HTR-8/SVneo (cell line): ENCODE measurements around the gene CDK6.
"Not testable (repeated sequence)": the region's sequence is repeated elsewhere in the genome, so short reads cannot be mapped to it uniquely, and the experiment has no call there.

Experiments
- DNase-seq: peaks from one replicate; pipeline ENCODE4 v3.0.0; 2011; ENCODE audit warnings: low spot score, mixed read lengths; ENCODE audit not compliant: insufficient read length
- FAIRE-seq: peaks from 2 replicates; lab custom pipeline; 2011; peaks lifted over from hg19 to GRCh38; lab: Jason Lieb, UNC

The CDK6 gene

GRCh38 chr7:92836489-92836999 lies at the start of gene CDK6:
Gene CDK6, minus strand, starts transcription at chr7:92836573. Its CDS starts 3,250 bp downstream, at chr7:92833323.
- peak; percentile 37 for DNase-seq
- FAIRE-seq = no peak

DNA sequence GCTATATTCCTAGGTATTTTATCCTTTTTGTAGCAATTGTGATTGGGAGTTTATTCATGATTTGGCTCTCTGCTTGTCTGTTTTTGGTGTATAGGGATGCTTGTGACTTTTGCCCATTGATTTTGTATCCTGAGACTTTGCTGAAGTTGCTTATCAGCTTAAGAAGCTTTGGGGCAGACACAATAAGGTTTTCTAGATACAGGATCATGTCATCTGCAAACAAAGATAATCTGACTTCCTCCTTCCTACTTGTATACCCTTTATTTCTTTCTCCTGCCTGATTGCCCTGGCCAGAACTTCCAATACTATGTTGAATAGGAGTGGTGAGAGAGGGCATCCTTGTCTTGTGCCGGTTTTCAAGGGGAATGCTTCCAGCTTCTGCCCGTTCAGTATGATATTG lies 49.7 kb upstream of the CDK6 start:
- not testable (repeated sequence) for FAIRE-seq, DNase-seq

DNA sequence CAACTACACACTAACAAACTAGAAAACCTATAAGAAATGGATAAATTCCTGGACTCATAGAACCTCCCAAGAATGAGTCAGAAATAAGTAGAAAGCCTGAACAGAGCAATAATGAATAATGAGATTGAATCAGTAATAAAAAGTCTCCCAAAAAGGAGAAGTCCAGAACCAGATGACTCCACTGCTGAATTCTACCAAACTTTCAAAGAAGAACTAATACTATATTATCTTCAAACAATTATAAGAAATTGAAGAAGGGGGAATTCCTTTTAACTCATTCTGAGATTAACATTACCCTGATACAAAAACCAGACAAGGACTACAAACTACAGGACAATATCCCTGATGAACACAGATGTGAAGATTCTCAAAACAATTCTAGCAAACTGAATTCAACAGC lies 47.8 kb upstream of the CDK6 start:
- no peak for FAIRE-seq
- no peak for DNase-seq

GRCh38 chr7:92882760-92883159 lies 46.4 kb upstream of the CDK6 start:
- DNase-seq = no peak
- FAIRE-seq = no peak

- no peak for DNase-seq
- FAIRE-seq = no peak
Measured at GRCh38 chr7:92881091-92881485, 44.7 kb upstream of the CDK6 start.

DNA sequence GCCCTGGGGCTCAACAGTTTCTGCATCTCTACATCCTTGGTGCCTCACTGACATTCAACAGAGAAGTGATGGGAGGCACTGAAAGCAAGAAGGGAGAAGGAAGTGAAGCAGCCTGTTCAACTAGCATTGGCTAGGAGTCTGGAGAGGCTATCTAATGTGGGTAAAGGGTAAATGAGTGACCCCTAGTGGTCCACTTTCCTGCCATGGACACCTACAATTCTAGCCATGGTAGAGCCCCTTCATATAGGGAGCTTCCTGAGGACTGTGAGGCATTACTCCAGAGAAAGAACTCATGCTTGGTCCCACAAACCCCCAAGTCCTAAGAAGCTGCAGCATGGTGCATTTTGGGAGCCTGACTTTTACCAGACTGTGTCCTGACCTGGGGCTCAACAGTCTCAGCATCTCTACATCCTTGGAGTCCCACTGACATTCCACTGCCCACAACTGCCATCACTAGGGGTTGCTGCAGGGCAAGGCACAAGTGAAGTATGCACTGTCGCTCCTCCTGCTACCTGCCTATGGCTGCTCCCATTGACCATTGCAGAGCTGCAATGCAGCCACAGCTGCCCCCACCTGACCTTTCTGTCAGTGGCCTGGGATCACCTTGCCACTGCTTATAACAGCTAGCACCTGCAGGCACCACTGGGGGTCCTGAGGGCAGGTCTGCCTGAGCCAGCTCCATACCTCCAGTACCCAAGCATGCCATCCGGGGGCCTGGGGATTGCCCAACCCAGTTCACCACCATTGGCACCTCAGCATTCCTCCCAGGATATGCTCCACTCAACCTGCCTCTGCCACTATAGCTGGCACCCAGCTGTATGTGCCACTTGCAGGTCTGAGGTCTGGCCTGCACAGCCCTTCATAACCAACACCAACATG lies 44.1 kb upstream of the CDK6 start:
- no peak for FAIRE-seq
- DNase-seq = peak; percentile 23

DNA sequence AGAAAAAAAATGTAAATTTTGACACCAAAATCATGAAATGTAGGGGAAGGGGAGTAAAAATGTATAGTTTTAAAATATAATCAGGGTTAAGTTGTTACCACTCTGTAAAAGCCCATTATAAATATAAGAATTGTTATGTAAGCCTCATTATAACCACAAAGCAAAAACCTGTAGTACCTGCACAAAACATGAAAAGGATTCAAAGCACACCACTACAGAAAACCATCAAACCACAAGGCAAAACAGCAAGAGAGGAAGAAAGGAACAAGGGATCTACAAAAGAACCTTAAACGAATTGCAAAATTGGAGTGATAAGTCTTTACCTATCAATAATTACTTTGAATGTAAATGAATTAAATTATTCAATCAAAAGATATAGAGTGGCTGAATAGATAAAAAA lies 41.0 kb upstream of the CDK6 start:
- FAIRE-seq = no peak
- DNase-seq = no peak

DNA sequence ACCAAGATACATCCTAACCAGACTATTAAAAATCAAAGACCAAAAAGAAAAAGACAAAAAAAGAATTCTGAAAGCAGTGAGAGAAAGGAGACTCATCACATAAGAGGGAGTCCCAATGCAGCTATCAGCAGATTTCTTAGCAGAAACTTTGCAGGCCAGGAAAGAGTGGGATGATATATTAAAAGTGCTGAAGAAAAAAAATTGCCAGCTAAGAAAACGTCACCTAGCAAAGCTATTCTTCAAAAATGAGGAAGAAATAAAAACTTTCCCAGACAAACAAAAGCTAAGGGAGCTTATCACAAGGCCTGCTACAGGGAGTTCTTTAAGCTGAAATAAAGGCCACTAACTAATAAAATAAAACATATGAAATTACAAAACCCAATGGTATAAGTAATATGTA lies 40.5 kb upstream of the CDK6 start:
- DNase-seq = no peak
- FAIRE-seq = no peak

DNA sequence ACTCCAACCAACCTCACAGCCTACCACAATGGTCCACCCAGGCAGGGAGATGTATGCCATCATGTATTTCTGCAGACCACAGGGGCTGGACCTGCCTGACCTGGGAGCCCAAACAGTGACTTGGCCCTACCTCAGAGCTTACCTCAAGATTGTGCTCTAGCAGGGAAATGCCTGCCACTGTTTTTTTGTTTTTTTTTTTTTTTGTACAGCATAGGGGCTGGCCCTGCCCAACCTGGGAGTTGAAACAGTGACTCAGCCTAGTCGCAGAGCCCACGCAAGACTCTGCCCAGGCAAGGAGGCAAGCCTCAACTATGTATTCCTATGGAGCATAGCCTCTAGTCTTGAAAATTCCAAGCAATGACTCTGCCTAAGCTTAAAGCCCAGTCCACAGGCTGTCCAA lies 39.3 kb upstream of the CDK6 start:
- FAIRE-seq (no peak), DNase-seq (no peak)

GRCh38 chr7:92875173-92875572 lies 38.8 kb upstream of the CDK6 start:
- FAIRE-seq (no peak), DNase-seq (no peak)

DNA sequence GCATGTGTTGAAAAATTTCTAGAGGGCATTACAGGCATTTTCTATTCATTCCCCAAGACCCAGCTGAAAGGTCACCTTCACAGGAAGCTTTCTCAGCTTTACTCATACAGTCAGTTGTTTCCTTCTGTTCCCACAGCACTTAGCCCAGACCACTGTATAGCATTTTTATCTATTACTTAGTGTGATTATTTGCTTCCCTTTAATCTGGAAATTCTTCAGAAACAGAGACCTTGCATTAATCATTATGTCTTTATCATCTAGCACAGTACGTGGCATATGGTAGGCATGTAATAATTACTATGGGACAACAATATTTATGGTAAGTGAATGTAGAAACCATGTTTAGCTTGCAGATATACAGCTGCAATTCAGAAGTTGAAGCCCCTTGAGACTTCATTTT lies 38.2 kb upstream of the CDK6 start:
- no peak for DNase-seq

GRCh38 chr7:92873776-92874175 lies 37.4 kb upstream of the CDK6 start:
- DNase-seq = no peak
- no peak for FAIRE-seq

More for the DNA sequence above, 38.2 kb upstream of the CDK6 start:
- no peak for FAIRE-seq

DNA sequence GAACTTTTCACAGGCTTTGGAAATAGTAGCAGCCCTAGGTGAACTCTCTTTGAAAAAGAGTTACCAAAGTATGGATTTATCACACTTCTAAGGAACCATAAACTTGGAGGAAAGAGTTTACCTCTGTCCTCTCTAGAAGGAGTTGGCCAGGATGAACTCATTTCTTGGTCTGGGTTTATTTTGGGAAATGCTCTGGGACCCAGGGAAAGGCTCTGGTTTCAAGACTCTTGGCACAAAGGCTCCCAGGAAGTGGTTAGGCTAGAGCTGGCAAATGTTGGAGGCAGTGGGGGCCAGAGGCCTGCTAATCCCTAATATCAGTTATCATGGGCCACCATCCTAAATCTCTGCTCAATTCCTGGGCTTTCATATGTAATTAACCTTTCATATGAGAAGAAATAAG lies 36.3 kb upstream of the CDK6 start:
- DNase-seq = no peak
- FAIRE-seq = no peak

GRCh38 chr7:92868683-92869293 lies 32.4 kb upstream of the CDK6 start:
- DNase-seq = no peak
- FAIRE-seq = no peak

GRCh38 chr7:92864169-92864568 lies 27.8 kb upstream of the CDK6 start:
- not testable (repeated sequence) for FAIRE-seq, DNase-seq

DNA sequence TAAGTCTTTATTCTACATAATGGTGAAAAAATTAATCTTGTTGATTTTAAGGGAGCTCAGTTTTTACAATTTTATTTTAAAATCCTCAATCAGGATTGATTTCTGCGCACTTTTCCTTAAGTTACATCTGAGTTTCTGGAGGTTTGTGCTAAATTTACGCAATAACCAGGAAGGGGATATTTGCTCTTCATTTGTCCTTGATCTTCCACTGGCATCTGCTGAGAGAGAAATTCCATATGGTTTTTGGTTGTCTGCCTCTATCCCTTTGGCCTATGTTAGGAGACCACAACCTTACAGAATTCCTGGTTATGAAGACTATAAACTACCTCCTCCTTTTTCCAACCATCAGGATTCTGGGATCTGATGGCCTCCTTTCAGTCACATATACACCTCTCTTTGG lies 20.1 kb upstream of the CDK6 start:
- DNase-seq = no peak
- no peak for FAIRE-seq

DNA sequence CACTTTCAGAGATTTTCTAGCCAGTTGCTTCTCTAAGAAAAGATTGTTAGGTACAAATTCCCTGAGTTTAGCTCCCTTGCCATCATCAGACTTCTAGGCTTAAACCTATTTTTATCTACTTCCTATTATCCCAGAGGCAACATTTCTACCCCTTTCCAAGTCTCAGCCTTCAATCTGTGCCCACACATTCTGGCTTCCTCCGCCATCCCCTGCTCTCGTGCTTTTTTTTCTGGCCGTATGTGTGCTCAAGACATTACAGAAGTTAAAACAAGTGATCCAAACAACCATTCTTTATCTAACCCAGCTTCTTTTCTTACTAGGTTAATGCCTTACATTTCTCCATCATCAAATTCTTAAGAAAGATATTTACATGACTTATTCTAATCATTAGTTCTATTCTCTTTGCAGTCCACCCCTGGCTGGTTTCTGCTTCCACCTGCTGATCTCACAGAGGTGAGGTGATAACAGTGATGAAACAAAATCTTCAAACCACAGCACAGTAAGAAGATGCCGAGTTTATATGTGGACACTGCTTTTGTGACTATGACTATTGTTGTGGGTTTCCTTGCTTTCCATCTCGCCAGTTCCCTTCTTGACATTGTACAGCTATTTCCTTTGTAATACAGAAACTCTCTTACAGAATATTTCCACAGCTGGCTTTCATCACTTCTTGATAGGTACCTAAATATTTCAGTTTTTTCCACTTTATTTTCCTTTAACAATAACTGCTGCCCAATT lies 18.3 kb upstream of the CDK6 start:
- FAIRE-seq = no peak
- no peak for DNase-seq

DNA sequence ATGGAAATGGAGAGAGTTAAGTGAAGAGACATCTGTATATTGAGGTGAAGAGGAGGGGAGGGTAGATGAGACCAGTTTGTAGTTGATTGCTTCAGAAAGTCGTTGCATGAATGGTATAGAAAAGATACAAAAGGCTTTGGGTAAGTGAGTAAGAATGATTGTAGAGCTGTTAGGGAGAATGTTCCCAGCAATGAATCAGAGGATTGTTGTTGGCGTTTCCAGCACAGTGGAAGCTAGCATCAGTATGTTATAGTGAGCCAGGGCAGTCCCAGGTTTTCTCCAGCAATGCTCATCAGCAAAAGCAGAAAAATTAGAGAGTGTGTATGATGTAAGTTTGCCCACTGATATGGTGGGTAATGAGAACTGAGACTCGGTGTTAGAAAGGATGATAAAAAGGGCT lies 15.4 kb upstream of the CDK6 start:
- no peak for FAIRE-seq

GRCh38 chr7:92850516-92850915 lies 14.1 kb upstream of the CDK6 start:
- FAIRE-seq (no peak), DNase-seq (no peak)

More for the DNA sequence above, 15.4 kb upstream of the CDK6 start:
- DNase-seq = no peak

- DNase-seq = no peak
- FAIRE-seq = no peak
Measured at GRCh38 chr7:92849322-92849721, 12.9 kb upstream of the CDK6 start.

DNA sequence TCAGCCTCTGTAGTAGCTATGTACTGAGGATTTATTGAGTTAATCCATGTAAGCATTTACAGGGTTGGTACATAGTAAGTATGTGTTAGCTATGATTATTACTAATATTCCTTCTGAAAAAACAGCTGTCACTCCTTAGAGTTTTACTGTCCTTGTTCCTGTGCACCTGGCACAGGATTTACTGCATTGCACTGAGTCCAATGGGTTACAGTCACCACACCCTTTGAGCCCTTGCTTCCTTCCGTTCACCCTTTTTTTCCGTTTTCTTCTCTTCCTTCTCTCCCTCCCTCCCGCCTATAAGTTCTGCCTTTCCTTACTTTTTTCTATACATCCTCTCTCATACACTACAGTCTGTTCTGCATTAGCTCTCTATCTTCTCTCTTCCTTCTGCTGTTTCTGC lies 12.5 kb upstream of the CDK6 start:
- DNase-seq (no peak), FAIRE-seq (no peak)
